Gastroesophageal sphincter (tissue), 3 donors: Measurements from ENCODE around the gene SESTD1.

ENCODE experiments used
- EP300 ChIP-seq: sonication (generic); formaldehyde crosslinking; IDR thresholded peaks from one replicate; pipeline ENCODE4 v1.6.1; 2017; ENCODE audit warnings: antibody characterized with exemption, mild to moderate bottlenecking
- TF ChIP-seq, protein P1 (sequence below), 4 experiments: fragments of 200-600 bp in 2 of 4; fragments of 450-650 bp in 2 of 4; sonication (generic) in 1 of 4; IDR thresholded peaks; one replicate each; pipeline ENCODE4 v1.5.1; 2017 to 2019; ENCODE audit warnings: antibody characterized with exemption in 4 of 4, mild to moderate bottlenecking in 2 of 4, moderate library complexity in 2 of 4

DNA sequence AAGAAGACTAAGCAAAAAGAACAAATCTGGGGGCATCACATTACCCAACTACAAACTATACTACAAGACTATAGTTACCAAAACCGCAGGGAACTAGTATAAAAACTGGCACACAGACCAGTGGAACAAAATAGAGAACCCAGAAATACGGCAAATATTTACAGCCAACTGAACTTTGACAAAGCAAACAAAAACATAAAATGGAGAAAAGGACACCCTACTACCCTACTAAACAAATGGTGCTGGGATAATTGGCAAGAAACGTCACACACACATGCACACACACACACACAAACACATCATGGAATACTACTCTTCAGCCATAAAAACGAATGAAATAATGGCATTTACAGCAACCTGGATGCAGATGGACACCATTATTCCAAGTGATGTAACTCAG lies 53.3 kb downstream of the SESTD1 start:
- TF ChIP-seq, protein P1, sequence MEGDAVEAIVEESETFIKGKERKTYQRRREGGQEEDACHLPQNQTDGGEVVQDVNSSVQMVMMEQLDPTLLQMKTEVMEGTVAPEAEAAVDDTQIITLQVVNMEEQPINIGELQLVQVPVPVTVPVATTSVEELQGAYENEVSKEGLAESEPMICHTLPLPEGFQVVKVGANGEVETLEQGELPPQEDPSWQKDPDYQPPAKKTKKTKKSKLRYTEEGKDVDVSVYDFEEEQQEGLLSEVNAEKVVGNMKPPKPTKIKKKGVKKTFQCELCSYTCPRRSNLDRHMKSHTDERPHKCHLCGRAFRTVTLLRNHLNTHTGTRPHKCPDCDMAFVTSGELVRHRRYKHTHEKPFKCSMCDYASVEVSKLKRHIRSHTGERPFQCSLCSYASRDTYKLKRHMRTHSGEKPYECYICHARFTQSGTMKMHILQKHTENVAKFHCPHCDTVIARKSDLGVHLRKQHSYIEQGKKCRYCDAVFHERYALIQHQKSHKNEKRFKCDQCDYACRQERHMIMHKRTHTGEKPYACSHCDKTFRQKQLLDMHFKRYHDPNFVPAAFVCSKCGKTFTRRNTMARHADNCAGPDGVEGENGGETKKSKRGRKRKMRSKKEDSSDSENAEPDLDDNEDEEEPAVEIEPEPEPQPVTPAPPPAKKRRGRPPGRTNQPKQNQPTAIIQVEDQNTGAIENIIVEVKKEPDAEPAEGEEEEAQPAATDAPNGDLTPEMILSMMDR (IDR thresholded peaks at IDR 0.05): no peak
- no peak for TF ChIP-seq EP300
